Subcutaneous preadipocyte (primary cell): ENCODE measurements around the gene SIGLEC10. TPM values are rescaled to one million over a fixed set of nuclear protein-coding genes. Genes with fewer than 3 reads are reported as not detected.

Experiments used
- small RNA-seq: library from RNA; depleted of rRNA; stranded (forward); fragments of <200 nt; gene quantifications from one replicate; pipeline ENCODE3, GENCODE V24; 2012
- total RNA-seq: library from RNA; depleted of rRNA; stranded (reverse); fragments of >200 nt; gene quantifications from 2 replicates; pipeline ENCODE4 v1.2.3, GENCODE V29; 2012

SIGLEC10 gene, protein sequence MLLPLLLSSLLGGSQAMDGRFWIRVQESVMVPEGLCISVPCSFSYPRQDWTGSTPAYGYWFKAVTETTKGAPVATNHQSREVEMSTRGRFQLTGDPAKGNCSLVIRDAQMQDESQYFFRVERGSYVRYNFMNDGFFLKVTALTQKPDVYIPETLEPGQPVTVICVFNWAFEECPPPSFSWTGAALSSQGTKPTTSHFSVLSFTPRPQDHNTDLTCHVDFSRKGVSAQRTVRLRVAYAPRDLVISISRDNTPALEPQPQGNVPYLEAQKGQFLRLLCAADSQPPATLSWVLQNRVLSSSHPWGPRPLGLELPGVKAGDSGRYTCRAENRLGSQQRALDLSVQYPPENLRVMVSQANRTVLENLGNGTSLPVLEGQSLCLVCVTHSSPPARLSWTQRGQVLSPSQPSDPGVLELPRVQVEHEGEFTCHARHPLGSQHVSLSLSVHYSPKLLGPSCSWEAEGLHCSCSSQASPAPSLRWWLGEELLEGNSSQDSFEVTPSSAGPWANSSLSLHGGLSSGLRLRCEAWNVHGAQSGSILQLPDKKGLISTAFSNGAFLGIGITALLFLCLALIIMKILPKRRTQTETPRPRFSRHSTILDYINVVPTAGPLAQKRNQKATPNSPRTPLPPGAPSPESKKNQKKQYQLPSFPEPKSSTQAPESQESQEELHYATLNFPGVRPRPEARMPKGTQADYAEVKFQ
- not detected in 2 replicates for total RNA-seq

DNA sequence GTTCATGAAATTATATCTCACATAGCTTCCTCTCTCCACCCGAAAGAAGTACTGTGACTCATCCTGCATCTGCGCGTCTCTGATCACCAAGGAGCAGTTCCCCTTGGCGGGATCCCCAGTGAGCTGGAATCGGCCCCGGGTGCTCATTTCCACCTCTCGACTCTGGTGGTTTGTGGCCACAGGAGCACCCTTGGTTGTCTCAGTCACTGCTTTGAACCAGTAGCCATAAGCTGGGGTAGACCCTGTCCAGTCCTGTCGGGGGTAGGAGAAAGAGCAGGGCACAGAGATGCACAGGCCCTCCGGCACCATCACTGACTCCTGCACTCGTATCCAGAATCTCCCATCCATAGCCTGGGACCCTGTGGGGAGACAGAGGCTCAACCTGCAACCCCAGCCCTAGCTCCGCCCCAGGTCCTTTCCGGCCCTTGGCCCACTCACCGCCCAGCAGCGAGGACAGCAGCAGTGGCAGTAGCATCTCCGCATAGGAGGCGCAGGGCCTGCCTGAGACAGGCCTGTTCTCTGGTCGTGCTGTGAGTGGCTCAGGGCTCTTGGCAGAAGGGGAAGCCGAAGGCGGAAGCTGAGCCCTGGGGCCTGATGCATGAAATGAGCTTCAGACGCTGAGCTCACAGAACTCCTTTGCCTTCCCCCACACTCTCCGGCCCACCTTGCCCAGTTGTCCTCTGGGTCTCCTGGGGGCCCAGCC lies at the start of gene SIGLEC10:
Gene SIGLEC10 (minus strand): TSS at position 536 of the 703 bp plus-strand sequence. CDS start 61 bp downstream, at position 475.

DNA sequence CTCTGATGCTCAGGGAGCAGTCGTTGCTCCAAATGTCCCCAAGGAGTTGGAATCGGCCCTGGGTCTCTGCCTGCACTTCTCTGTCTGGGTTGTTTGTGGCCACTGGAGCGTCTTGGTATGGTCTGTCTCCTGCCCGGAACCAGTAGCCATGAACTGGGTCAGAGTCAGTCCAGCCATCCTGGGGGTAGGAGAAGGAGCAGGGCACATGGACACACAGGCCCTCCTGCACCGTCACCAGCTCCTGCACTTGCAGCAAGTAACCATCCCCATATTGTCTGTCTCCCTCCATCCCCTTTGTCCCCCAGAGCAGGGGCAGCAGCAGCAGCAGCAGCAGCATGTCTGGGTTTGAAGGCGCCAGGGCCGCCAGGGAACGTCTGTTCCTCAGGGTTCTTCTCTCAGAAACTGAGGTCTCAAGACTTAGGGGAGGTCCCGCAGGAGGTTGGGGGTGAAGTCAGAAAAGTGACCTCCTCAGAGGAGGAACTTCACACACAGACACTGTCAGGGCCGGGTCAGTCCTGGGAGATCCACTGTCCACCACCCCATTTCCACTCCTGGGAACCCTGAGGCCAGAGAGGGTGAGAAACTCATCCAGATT lies 40.7 kb upstream of the SIGLEC10 start, which contains the start of gene SIGLEC8:
Gene SIGLEC8 (minus strand): TSS at position 404 of the 595 bp plus-strand sequence. CDS start 67 bp downstream, at position 337.

DNA sequence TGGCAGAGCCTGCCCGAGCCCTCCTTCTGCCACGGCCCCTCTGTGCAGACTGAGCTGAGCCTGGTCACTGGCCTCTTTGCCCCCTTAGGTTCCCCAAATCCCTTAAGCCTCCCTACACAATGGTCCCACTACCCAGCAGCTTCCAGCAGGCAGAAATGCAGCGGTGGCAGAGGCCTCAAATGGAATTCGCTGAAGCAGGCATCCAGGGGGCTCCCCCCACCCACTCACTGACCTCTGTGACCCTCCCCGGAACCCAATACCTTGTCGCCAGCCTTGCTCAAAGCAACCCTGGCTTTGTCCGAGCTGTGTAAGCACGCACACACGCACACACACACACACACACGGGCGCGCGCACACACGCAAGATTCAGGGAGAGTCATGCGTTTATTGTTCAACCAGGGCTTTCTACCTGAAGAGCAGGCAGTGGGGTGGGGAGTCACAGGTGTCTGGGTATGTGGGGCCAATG lies 29.5 kb downstream of the SIGLEC10 start, which contains the start of gene LIM2:
Gene LIM2 (minus strand): TSS at position 51 of the 466 bp plus-strand sequence. CDS start 531 bp downstream, outside the sequence.

DNA sequence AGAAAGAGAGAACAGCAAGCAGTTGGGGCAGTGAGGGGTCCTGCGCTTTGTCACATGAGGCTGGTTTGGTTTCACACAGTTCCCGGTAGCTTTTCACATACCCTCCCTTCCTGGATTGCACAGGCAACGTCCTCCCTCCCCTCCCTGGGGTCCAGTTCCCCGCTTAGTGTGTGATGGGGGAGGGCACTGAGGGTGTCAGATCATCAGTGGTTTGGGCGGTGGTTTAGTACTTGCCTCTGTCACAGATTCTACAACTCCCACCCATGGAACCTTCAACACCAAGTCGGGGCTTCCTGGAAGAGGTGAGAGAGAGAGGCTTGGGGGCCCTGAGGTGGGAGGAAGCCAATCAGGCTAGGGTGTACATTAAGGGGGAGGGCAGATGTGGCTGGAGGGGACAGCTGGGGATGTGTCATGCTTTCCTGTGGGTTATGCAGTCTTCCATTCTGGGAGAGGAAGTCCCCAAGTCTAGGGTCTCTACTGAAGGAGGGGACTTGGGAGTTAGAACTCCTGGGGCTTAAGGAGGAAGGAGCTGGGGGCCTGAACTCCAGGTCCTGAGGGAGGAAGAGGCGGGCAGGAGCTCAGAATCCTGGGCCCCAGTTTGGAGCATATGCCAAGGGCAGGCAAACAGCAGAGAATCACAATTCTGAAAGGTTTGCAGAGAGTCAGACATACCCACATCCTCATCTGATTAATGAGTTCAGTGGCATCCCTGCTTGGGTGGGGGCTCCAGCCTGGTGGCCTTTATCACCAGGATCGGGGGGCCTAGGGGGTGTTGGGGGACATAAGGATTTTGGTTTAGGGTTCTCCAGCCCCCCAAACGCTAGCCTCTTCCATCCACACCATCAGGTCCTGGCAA lies 44.6 kb downstream of the SIGLEC10 start, which contains the start of gene NKG7:
Gene NKG7 (minus strand): TSS at position 6 of the 856 bp plus-strand sequence. CDS start 119 bp downstream, outside the sequence.

DNA sequence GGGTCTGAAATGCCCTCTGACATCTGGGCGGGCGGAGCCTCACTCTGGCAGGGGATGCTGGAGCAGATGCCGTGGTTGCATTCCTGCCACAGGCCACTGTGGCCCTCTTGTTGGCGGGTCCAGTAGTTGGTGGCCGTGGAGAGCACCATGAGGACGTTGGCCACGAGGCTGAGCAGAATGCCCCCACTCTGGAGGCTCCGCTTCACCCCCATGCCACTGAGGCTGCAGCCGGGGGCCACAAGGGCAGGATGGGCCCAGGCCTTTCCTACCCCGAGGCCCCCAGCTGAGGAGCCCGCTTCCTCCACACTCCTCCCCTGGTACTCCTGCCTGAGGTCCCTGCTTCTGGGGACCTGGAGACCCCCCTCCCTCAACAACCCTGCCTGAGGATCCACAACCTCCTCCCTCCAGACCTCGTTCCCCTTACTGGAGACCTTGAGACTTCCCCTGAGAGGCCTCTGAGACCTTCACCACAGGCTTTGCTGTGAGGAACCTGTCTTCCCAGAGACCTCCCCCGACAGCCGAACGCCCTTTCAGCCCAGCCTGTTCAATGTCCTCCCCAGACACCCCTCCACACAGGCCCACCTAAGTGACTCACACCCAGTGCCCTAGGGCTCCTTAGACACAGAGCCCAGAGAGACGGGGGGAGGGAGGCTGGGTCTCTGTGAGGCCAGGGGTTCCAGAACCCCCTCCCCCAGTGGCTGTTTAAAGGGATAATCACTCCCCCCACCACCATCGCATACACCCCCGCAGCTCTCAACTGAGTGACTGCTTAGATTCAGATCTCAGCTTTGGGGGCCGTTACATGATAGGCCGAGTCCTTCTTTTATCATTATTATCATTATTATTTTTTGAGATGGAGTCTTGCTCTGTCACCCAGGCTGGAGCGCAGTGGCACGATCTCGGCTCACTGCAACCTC lies 48.8 kb downstream of the SIGLEC10 start, which contains the start of gene CLDND2:
Gene CLDND2 (minus strand): TSS at position 638 of the 917 bp plus-strand sequence. CDS start 426 bp downstream, at position 212.

DNA sequence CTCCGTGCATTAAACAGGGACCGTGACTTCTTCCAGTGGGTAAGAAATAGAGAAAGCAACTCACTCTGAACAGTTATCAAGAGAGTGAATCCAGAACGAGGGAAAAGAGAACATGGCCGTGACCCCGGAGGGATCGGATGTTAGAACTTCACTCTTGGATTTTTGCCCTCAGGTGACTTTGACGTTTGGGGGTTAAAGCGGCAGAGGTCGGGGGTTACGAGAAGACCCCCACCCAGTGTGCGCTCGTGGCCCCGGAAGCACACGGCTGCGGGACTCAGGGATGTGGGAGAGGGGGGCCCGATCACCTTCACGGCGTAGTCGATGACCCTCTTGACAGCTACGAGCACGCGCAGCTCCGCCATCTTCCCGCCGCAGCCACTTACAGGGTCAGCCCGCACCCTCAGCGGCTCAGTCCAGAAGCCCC lies 51.5 kb downstream of the SIGLEC10 start, which contains the start of gene ETFB:
Gene ETFB (minus strand): TSS at position 424 of the 424 bp plus-strand sequence. CDS start 62 bp downstream, at position 362.

Small RNA genes lying within 50 kb of the gene (small RNA-seq; reads per million reads assigned to genes)
- gene AC020914.5 = not detected

Other genes with a start within 250 kb of the SIGLEC10 start
- not detected in 2 replicates for gene CD33, start 192.6 kb downstream of the SIGLEC10 start, total RNA-seq
- not detected in 2 replicates for gene SIGLECL1, start 166.6 kb downstream of the SIGLEC10 start, total RNA-seq
- not detected in 2 replicates for gene IGLON5, start 106.0 kb downstream of the SIGLEC10 start, total RNA-seq
- gene VSIG10L, start 75.5 kb downstream of the SIGLEC10 start, total RNA-seq = 0.73 and 0.98 TPM in 2 replicates
- gene ETFB, start 51.3 kb downstream of the SIGLEC10 start, total RNA-seq = 121 and 213 TPM in 2 replicates
- not detected in 2 replicates for gene CLDND2, start 48.6 kb downstream of the SIGLEC10 start, total RNA-seq
- not detected in 2 replicates for gene NKG7, start 45.0 kb downstream of the SIGLEC10 start, total RNA-seq
- gene LIM2, start 29.7 kb downstream of the SIGLEC10 start, total RNA-seq = not detected in 2 replicates
- not detected in 2 replicates for gene C19orf84, start 27.1 kb downstream of the SIGLEC10 start, total RNA-seq
- not detected in 2 replicates for gene SIGLEC8, start 40.8 kb upstream of the SIGLEC10 start, total RNA-seq
- gene CEACAM18, start 60.9 kb upstream of the SIGLEC10 start, total RNA-seq = not detected in 2 replicates
- gene SIGLEC12, start 84.2 kb upstream of the SIGLEC10 start, total RNA-seq = not detected in 2 replicates
- not detected in 2 replicates for gene SIGLEC6, start 114.0 kb upstream of the SIGLEC10 start, total RNA-seq
- 4.0 and 4.1 TPM in 2 replicates for gene ZNF175, start 153.6 kb upstream of the SIGLEC10 start, total RNA-seq
- not detected in 2 replicates for gene SIGLEC5, start 212.8 kb upstream of the SIGLEC10 start, total RNA-seq
- not detected in 2 replicates for gene SIGLEC14, start 229.2 kb upstream of the SIGLEC10 start, total RNA-seq